Neural crest cell (in vitro differentiated cells): ENCODE measurements around the gene BPTF. TPM values are rescaled to one million over a fixed set of nuclear protein-coding genes. Genes with fewer than 3 reads are reported as not detected.

ENCODE experiments used
- DNase-seq: peaks from one replicate; pipeline ENCODE4 v3.0.0; 2021; ENCODE audit warnings: low read depth, mixed read lengths, low spot score
- H3K27ac Mint-ChIP-seq: one replicate; pipeline ENCODE4 v1.8.0; 2021; ENCODE audit warnings: mild to moderate bottlenecking, mixed read lengths; ENCODE audit not compliant: unreplicated experiment
- H3K27me3 Mint-ChIP-seq: 2 replicates; pipeline ENCODE4 v1.8.0; 2021; ENCODE audit warnings: low read depth, mild to moderate bottlenecking, mixed read lengths
- H3K36me3 Mint-ChIP-seq: 2 replicates; pipeline ENCODE4 v1.8.0; 2021; ENCODE audit warnings: low read depth, mild to moderate bottlenecking, mixed read lengths
- H3K4me1 Mint-ChIP-seq: 2 replicates; pipeline ENCODE4 v1.8.0; 2021; ENCODE audit warnings: mixed read lengths
- H3K4me3 Mint-ChIP-seq: one replicate; pipeline ENCODE4 v1.8.0; 2021; ENCODE audit warnings: mild to moderate bottlenecking, mixed read lengths
- H3K9me3 Mint-ChIP-seq: 2 replicates; pipeline ENCODE4 v1.8.0; 2021; ENCODE audit warnings: mixed read lengths
- total RNA-seq: library from RNA; stranded (reverse); gene quantifications from 2 replicates; pipeline ENCODE4 v1.2.1, GENCODE V29; 2021
- TF ChIP-seq, protein P1 (sequence below): fragments of 200-600 bp; sonication (generic); conservative IDR thresholded peaks from 2 replicates; pipeline ENCODE4 v1.5.0; 2021; ENCODE audit warnings: antibody characterized with exemption, mild to moderate bottlenecking

Gene BPTF
- total RNA-seq, 1 donor from 2014 or later, result 158 TPM

DNA sequence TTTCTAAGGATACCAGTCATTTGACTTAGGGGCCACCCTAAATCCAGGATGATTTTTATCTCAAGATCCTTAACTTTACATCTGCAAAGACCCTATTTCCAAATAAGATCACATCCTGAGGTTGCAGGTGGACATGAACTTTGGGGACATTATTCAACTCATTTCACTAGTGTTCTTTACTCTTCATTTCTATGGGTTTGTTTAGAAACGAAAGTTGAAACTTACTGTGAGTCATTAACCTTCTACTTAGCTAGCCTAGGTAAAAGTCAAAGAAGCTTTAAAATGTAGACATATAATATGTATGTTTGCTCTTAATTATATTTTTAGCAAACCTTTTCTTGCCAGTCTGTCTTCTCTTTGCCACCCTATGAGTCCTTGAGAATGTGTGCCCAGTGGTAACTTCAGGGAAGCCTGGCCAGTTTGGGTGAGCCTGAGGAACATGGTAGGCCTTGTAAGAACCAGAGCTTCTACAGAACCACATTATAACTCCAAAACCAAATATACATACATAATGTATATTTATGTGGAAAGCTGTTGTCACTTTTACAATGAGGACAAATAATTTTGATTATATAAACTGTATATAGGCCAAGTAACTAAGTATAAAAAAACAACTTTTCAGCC is 38.4 kb downstream of the BPTF start:
- TF ChIP-seq, protein P1, sequence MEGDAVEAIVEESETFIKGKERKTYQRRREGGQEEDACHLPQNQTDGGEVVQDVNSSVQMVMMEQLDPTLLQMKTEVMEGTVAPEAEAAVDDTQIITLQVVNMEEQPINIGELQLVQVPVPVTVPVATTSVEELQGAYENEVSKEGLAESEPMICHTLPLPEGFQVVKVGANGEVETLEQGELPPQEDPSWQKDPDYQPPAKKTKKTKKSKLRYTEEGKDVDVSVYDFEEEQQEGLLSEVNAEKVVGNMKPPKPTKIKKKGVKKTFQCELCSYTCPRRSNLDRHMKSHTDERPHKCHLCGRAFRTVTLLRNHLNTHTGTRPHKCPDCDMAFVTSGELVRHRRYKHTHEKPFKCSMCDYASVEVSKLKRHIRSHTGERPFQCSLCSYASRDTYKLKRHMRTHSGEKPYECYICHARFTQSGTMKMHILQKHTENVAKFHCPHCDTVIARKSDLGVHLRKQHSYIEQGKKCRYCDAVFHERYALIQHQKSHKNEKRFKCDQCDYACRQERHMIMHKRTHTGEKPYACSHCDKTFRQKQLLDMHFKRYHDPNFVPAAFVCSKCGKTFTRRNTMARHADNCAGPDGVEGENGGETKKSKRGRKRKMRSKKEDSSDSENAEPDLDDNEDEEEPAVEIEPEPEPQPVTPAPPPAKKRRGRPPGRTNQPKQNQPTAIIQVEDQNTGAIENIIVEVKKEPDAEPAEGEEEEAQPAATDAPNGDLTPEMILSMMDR, result no peak
- H3K36me3 Mint-ChIP-seq, result peaks cover 8% of the 10 kb centered on the region
- no peak overlapping the region for H3K4me3 Mint-ChIP-seq
- DNase-seq, result no peak
- no peak overlapping the region for H3K27ac Mint-ChIP-seq
- no peaks in the 10 kb centered on the region for H3K27me3 Mint-ChIP-seq
- H3K4me1 Mint-ChIP-seq, result peaks cover 4% of the 10 kb centered on the region
- no peaks in the 10 kb centered on the region for H3K9me3 Mint-ChIP-seq

DNA sequence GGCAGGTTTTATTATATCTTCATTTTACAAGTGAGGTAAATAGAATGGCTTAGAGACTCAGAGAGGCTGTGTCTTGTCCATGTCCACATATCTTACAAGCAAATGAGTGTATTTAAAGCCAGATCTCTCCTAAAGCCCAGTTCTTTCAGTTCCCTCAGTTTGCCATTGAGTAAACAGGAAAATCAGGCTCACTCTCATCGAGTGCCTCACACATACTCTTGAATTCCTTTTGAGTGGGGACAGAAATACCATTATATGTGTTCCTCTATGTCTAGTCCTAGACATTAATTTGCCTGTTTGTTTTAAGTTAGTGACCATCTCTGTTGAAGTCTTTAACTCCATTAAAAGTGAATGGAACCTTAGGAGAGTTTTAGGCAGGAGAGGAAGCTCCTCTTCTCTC is 40.1 kb downstream of the BPTF start:
- Mint-ChIP-seq H3K27ac (no peak overlapping the region), H3K9me3 (no peaks in the 10 kb centered on the region)

DNA sequence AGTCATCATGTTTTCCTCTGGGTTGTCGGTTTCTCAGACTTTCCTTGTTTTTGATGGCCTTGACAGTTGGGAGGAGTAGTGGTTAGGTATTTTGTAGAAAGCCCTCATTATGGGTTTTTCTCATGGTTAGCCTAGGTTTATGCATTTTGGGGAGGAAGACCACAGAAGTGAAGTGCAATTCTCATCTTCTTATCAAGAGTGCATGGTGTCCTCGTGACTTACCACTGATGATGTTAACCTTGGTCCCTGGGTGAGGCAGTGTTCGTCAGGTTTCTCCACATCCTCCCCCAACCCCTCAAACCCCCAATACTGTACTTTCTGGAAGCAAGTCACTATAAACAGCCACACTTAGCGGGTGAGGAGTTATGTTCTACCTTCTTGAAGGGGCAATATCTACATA is 42.3 kb downstream of the BPTF start:
- no peak overlapping the region for H3K4me3 Mint-ChIP-seq
- H3K4me1 Mint-ChIP-seq, result peaks cover 3% of the 10 kb centered on the region
- no peaks in the 10 kb centered on the region for H3K9me3 Mint-ChIP-seq
- TF ChIP-seq, protein P1, result no peak
- no peak for DNase-seq
- H3K36me3 Mint-ChIP-seq, result peaks cover 12% of the 10 kb centered on the region
- H3K27ac Mint-ChIP-seq, result no peak overlapping the region
- no peaks in the 10 kb centered on the region for H3K27me3 Mint-ChIP-seq

More for the DNA sequence above, 40.1 kb downstream of the BPTF start:
- peaks cover 12% of the 10 kb centered on the region for H3K36me3 Mint-ChIP-seq
- TF ChIP-seq, protein P1, result no peak
- no peak for DNase-seq
- no peaks in the 10 kb centered on the region for H3K27me3 Mint-ChIP-seq
- no peak overlapping the region for H3K4me3 Mint-ChIP-seq
- peaks cover 3% of the 10 kb centered on the region for H3K4me1 Mint-ChIP-seq

DNA sequence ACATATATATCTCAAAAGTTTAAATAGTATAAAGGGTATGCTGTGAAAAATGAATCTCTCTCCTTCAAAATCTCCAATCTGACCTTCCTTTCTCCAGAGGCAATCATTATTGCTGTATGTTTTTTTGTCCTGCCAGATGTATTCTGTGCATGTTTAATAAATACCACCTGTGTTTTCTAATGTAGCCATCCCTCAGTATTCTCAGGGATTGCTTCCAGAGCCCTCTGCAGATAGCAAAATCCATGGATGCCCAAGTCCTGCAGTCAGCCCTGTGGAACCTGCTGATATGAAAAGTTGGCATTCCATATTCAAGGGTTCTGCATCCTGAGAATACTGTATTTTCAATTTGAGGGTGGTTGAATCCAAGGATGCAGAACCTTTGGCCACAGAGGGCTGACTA is 42.9 kb downstream of the BPTF start:
- Mint-ChIP-seq H3K36me3 (peaks cover 12% of the 10 kb centered on the region), H3K9me3 (no peaks in the 10 kb centered on the region), H3K27me3 (no peaks in the 10 kb centered on the region), H3K27ac (no peak overlapping the region), H3K4me1 (peaks cover 3% of the 10 kb centered on the region), H3K4me3 (no peak overlapping the region)
- TF ChIP-seq, protein P1, result no peak
- no peak for DNase-seq

DNA sequence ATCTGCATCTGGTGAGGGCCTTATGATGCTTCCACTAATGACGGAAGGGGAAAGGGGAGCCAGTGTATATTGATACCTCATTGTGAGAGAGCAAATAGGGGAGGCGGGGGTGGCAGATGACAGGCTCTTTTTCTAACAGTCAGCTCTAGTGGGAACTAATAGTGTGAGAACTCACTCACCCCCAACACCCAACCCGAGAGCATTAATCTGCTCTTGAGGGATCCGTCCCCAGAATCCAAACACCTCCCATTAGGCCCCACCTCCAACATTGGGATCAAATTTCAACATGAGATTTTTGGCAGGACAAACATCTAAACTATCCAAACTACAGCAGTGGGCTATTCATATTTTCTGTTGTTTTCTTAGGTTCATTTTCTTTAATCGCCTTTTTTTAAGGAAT is 54.4 kb downstream of the BPTF start:
- TF ChIP-seq, protein P1, result no peak
- Mint-ChIP-seq H3K4me1 (no peaks in the 10 kb centered on the region), H3K9me3 (no peaks in the 10 kb centered on the region), H3K27me3 (no peaks in the 10 kb centered on the region), H3K36me3 (peaks cover 18% of the 10 kb centered on the region), H3K4me3 (no peak overlapping the region), H3K27ac (no peak overlapping the region)
- no peak for DNase-seq
